ENCODE data around the gene AMDHD2. TPM values are rescaled to one million over a fixed set of nuclear protein-coding genes. Genes with fewer than 3 reads are reported as not detected.
A peak's percentile ranks its signal among the peaks of the same experiment; 100 is the strongest.
"Not testable (repeated sequence)": the region's sequence is repeated elsewhere in the genome, so short reads cannot be mapped to it uniquely, and the experiment has no call there.

AMDHD2 gene
- total RNA-seq, 2 donors from 2014 or later, result 189 to 206 TPM

GRCh38 chr16:2533142-2533755 lies 13.1 kb downstream of the AMDHD2 start:
- ATAC-seq; H3K9me3 ChIP-seq (ENCODE audit: control insufficient read depth, low read length, poor library complexity, severe bottlenecking); DNase-seq; H3K36me3 Mint-ChIP-seq (ENCODE audit: low read depth); H3K27me3 Mint-ChIP-seq: not testable (repeated sequence)
- peaks cover 21% of the 10 kb centered on the region for H3K4me1 Mint-ChIP-seq
- peak overlapping the region; percentile 96 for H3K27ac Mint-ChIP-seq
- H3K4me3 Mint-ChIP-seq, result peak overlapping the region; percentile 97

DNA sequence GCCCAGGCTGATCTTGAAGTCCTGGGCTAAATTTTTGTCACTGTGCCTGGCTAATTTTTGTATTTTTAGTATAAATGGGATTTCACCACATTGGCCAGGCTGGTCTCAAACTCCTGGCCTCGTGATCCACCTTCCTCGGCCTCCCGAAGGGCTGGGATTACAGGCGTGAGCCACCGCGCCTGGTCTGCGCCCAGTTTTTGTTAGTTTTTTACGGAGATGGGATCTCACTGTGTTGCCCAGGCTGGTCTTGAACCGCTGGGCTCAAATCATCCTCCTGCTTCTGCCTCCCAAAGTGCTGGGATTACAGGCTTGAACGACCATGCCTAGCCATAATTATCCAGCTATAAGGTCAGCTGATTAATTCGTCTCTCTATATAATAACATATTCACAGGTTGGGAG lies 13.7 kb downstream of the AMDHD2 start:
- Mint-ChIP-seq H3K4me1 (peaks cover 24% of the 10 kb centered on the region), H3K27me3 (no peaks in the 10 kb centered on the region), H3K36me3 (ENCODE audit: low read depth) (peaks cover 2% of the 10 kb centered on the region), H3K27ac (peak overlapping the region; percentile 96), H3K4me3 (peak overlapping the region; percentile 97)
- no peaks in the 10 kb centered on the region for H3K9me3 ChIP-seq (ENCODE audit: control insufficient read depth, low read length, poor library complexity, severe bottlenecking)
- no peak for ATAC-seq
- DNase-seq, result no peak

DNA sequence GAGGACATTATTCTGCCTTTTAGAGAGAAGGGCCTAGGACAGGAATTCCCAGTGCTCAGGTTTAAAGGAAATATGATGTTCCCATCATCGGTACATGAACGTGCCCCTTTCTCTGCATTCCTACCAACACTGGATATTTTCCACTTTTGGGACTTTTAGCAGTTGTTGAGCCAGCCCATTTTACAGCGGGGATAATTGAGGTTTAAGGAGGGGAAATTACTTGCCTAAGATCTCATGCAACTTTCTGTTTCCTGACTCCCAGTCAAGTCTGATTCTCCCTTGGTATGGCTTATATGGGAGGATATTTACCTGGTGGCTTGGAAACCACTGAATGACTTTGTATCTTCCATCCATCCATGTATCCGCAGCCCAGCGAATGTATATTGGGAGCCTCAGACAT lies 14.2 kb downstream of the AMDHD2 start:
- peaks cover 26% of the 10 kb centered on the region for H3K4me1 Mint-ChIP-seq
- H3K4me3 Mint-ChIP-seq, result peak overlapping the region; percentile 97
- H3K9me3 ChIP-seq (ENCODE audit: control insufficient read depth, low read length, poor library complexity, severe bottlenecking); ATAC-seq; H3K36me3 Mint-ChIP-seq (ENCODE audit: low read depth); DNase-seq; H3K27me3 Mint-ChIP-seq: not testable (repeated sequence)
- H3K27ac Mint-ChIP-seq, result peak overlapping the region; percentile 96

DNA sequence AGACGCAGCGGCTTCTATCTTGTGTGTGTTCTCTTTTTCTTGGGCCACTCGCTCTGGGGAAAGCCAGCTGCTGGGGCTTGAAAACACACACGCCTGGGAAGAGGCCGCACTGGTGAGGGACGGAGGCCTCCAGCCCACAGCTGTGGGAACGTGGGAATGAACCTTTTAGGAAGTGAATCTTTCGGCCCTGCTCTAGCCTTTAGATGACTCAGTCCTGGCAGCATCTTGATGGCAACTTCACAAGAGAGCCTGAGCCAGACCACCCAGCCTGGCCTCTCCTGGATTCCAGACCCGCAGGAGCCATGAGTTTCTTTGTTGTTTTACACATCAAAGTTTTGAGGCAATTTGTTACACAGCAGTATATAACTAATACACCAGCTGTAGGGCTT lies 15.4 kb downstream of the AMDHD2 start:
- no peaks in the 10 kb centered on the region for H3K27me3 Mint-ChIP-seq
- DNase-seq, result no peak
- H3K4me1 Mint-ChIP-seq, result peaks cover 31% of the 10 kb centered on the region
- no peaks in the 10 kb centered on the region for H3K9me3 ChIP-seq (ENCODE audit: control insufficient read depth, low read length, poor library complexity, severe bottlenecking)
- no peak overlapping the region for H3K27ac Mint-ChIP-seq
- no peak for ATAC-seq
- H3K4me3 Mint-ChIP-seq, result no peak overlapping the region
- peaks cover 2% of the 10 kb centered on the region for H3K36me3 Mint-ChIP-seq (ENCODE audit: low read depth)

GRCh38 chr16:2537451-2538379 lies 17.5 kb downstream of the AMDHD2 start, which contains the start of gene PDPK1:
PDPK1 (plus strand) TSS chr16:2538021; CDS start chr16:2538113, 92 bp downstream.
- ATAC-seq, result peak; percentile 89
- no peaks in the 10 kb centered on the region for H3K9me3 ChIP-seq (ENCODE audit: control insufficient read depth, low read length, poor library complexity, severe bottlenecking)
- H3K4me3 Mint-ChIP-seq, result peak within 1 kb of the TSS; percentile 87
- peaks cover 30% of the 10 kb centered on the region for H3K4me1 Mint-ChIP-seq
- DNase-seq, result peak; percentile 91 to 96 (median 92)
- no peaks in the 10 kb centered on the region for H3K27me3 Mint-ChIP-seq
- peak within 1 kb of the TSS; percentile 87 for H3K27ac Mint-ChIP-seq
- no peaks in the 10 kb centered on the region for H3K36me3 Mint-ChIP-seq (ENCODE audit: low read depth)

DNA sequence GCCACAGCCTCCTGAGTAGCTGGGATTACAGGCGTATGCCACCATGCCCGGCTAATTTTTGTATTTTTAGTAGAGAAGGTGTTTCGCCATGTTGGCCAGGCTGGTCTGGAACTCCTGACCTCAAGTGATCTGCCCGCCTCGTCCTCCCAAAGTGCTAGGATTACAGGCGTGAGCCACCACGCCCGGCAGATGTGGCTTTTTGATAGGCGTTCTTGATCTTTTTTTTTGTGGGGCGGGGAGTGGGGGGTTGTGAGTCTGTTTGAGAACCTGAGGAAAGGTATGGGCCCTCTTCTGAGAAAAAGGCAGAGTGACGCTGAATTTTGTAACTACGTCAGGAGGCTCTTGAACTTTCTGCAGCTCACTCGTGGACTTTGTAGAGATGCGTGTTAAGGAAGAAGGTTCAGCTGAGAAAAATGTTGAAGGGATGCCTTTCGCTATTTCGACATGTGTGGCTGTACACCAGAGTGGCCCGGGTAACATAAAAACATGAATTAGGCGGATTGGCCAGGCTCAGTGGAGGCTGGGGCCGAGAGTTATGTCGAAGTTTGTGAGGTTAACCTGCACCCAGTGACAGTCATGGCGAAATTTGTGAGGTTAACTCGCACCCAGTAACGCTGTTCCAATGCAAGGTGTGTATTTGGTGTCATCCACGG lies 19.1 kb downstream of the AMDHD2 start:
- peaks cover 28% of the 10 kb centered on the region for H3K4me1 Mint-ChIP-seq
- H3K9me3 ChIP-seq (ENCODE audit: control insufficient read depth, low read length, poor library complexity, severe bottlenecking); H3K27ac Mint-ChIP-seq; H3K27me3 Mint-ChIP-seq; H3K36me3 Mint-ChIP-seq (ENCODE audit: low read depth); ATAC-seq; DNase-seq: not testable (repeated sequence)
- peak overlapping the region; percentile 76 for H3K4me3 Mint-ChIP-seq

GRCh38 chr16:2539845-2540458 lies 19.8 kb downstream of the AMDHD2 start:
- H3K27ac Mint-ChIP-seq, result peak overlapping the region; percentile 74
- H3K4me1 Mint-ChIP-seq, result peaks cover 30% of the 10 kb centered on the region
- DNase-seq; H3K9me3 ChIP-seq (ENCODE audit: control insufficient read depth, low read length, poor library complexity, severe bottlenecking); ATAC-seq; H3K27me3 Mint-ChIP-seq; H3K36me3 Mint-ChIP-seq (ENCODE audit: low read depth): not testable (repeated sequence)
- H3K4me3 Mint-ChIP-seq, result peak overlapping the region; percentile 63

DNA sequence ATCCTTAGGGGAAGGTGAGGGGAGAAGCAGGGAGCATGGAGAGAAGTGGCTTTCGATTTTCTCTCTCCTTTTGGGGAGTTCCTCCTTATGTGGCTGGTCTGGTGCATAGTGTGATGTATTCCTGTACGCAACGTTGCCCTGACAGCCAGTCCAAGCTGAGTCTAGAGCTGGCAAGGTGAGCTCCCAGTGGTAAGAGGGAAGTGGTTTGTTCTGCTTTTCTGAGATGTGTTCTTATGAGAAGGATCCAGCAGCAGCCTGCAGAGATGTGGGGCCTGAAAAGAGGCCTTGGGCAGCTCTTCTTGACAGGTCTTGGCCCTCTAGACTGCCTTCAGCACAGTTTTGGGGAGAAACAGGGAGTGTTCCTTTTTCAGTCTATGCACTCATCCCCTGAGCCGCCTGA lies 20.7 kb downstream of the AMDHD2 start:
- H3K27me3 Mint-ChIP-seq; H3K36me3 Mint-ChIP-seq (ENCODE audit: low read depth); DNase-seq; ATAC-seq; H3K9me3 ChIP-seq (ENCODE audit: control insufficient read depth, low read length, poor library complexity, severe bottlenecking): not testable (repeated sequence)
- Mint-ChIP-seq H3K27ac (peak overlapping the region; percentile 74), H3K4me3 (peak overlapping the region; percentile 63), H3K4me1 (peaks cover 30% of the 10 kb centered on the region)

DNA sequence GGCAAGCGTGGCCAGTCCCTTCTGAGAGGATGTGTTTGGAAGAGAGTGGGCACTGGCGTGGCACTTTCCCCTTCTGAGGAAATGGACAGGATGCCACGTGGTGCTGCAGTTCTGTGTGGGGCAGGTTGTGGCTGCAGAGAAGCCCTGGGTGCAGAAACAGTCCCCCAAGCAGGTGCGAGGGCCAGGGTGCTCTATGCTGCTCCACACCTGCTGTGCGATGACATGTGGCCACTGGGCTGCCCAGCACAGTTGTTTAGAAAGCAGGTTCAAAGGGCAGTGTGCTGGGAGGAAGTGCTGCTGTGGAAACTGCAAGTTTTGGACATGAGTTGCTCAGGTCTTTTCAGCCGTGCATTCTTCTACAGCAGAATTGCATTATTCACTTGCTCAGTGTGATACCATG lies 21.2 kb downstream of the AMDHD2 start:
- H3K27me3 Mint-ChIP-seq; DNase-seq; H3K36me3 Mint-ChIP-seq (ENCODE audit: low read depth); H3K9me3 ChIP-seq (ENCODE audit: control insufficient read depth, low read length, poor library complexity, severe bottlenecking); ATAC-seq: not testable (repeated sequence)
- Mint-ChIP-seq H3K4me1 (peaks cover 30% of the 10 kb centered on the region), H3K27ac (peak overlapping the region; percentile 74), H3K4me3 (peak overlapping the region; percentile 63)

- DNase-seq; H3K36me3 Mint-ChIP-seq (ENCODE audit: low read depth); H3K9me3 ChIP-seq (ENCODE audit: control insufficient read depth, low read length, poor library complexity, severe bottlenecking); H3K4me3 Mint-ChIP-seq; H3K27me3 Mint-ChIP-seq; ATAC-seq: not testable (repeated sequence)
- Mint-ChIP-seq H3K4me1 (peaks cover 24% of the 10 kb centered on the region), H3K27ac (peak overlapping the region; percentile 60)
Observed at GRCh38 chr16:2543771-2544170, 23.6 kb downstream of the AMDHD2 start.

GRCh38 chr16:2550283-2550878 lies 30.2 kb downstream of the AMDHD2 start:
- not testable (repeated sequence) for H3K27me3 Mint-ChIP-seq; H3K4me1 Mint-ChIP-seq; ATAC-seq; H3K27ac Mint-ChIP-seq; H3K9me3 ChIP-seq (ENCODE audit: control insufficient read depth, low read length, poor library complexity, severe bottlenecking); DNase-seq; H3K36me3 Mint-ChIP-seq (ENCODE audit: low read depth); H3K4me3 Mint-ChIP-seq

DNA sequence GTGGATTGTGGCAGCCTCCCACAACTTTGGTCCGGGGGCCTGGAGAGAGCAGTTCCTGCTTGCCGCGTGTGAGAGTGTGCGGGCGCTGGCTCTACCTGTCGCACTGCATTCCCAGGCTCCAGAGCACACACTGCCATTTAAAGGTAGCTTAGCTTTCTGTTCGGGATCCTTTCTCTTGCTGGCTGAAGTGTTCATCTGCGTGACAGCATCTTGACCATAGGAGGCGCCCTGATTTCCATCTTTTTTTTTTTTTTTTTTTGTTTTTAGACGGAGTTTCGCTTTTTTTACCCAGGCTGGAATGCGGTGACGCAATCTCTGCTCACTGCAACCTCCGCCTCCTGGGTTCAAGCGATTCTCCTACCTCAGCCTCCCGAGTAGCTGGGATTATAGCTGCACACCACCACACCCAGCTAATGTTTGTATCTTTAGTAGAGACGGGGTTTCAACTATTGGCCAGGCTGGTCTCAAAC lies 31.3 kb downstream of the AMDHD2 start:
- H3K27me3 Mint-ChIP-seq; H3K4me3 Mint-ChIP-seq; H3K27ac Mint-ChIP-seq; H3K4me1 Mint-ChIP-seq; H3K36me3 Mint-ChIP-seq (ENCODE audit: low read depth); DNase-seq; H3K9me3 ChIP-seq (ENCODE audit: control insufficient read depth, low read length, poor library complexity, severe bottlenecking); ATAC-seq: not testable (repeated sequence)
